GM18951 (cell line): Measurements from ENCODE around the gene FBXW12.

Experiments used
- POLR2A ChIP-seq: IDR thresholded peaks from 4 replicates; pipeline ENCODE4 v1.6.1; 2011; ENCODE audit warnings: mild to moderate bottlenecking; ENCODE audit not compliant: insufficient read length, insufficient read depth; ENCODE audit errors: extremely low read depth
- in situ Hi-C: fragments of 300-500 bp; cut with MboI; formaldehyde crosslinking; loops from one replicate; pipeline ENCODE4 v1.12.0; 2022; ENCODE audit warnings: low sequenced_read_pairs, mixed read lengths, inconsistent platforms; ENCODE audit not compliant: unreplicated experiment

FBXW12 gene

DNA sequence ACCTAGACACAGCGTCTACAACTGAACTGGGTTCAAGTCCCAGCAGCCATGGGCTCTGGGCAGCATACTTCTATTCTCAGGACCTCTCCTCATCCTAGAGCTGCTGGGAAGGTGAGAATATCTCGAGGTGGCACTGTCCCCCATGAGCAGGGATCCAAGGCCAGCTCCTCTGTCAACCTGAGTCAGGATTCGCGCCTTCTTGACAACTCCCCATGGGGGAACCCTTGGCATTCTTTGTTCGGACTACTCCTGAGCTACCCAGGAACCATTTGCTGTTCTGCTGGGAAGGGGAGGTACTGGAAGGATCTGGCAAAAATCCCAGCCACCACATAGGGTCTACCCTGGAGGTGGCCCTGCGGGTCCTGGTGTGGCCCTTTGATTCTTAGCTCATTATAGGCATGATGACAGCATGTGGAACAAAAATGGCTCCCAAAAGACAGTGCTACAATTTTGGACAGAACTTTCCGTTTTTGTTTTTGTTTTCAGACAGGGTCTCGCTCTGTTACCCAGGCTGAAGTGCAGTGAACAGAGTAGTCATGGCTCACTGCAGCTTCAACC lies 35.6 kb downstream of the FBXW12 start:
- in situ Hi-C loops: no loop called here
- TF ChIP-seq POLR2A: no peak

DNA sequence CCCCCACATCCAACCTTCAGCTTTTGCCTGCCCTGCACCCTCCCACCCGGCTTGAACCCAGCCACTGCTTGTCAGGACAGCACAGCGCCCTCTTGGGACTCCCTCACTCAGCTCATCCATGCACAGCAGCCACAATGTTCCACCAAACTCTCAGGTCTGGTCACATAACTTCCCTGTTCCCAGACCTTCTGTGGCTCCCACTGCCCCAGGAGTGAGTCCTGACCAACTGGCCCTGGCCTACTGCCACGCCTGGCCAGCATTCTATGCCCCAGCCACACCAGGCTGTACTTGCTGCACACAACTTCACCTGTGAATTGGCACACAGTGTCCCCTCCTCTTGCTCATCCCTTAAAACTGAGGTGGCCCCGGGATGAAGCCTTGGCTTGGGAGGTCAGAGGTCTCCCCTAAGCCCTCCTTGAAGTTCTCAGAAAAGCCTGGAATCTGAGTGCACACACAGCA lies 36.8 kb downstream of the FBXW12 start:
- in situ Hi-C loops: no loop called here
- no peak for TF ChIP-seq POLR2A

GRCh38 chr3:48409291-48410201 lies 37.5 kb downstream of the FBXW12 start:
- in situ Hi-C loops: no loop called here
- TF ChIP-seq POLR2A: no peak

DNA sequence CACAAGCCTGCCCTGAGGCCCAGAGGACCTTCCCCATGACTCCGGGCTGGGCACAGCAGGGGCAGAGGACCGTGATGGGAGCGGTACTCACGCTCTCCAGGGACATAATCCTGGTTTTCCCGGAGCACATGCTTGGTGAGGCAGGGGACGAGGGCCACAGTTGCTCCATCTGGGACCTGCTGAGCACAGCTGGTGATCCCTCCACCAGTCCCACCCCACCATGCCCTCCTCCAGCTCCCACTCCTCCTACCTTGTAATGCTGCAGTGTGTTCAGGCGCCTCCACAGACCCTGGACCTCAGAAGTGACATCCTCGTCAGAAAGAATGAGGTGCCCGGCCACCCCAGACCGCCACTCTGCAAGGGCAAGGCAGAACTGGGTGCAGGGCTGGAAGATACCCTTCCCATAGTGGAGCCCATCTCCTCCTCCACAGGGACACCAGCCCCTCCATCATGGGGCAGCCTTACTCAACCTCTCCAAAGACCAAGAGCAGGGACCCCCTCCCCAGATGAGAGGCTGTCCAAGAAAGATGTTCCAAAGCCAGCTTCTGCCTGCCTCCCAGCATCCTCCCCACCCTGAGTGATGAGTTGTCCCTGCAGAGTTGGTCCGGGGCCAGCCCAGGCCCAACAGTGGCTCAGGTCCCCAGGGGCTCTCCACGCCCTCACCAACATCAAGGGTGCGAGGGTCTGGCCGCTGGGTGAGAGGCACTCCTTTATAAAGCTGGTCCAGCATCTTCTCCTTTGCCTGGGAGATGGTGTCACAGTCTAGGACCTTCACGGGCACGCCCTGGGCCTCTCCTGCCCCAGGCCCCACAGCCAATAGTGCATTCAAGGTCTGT lies 38.4 kb downstream of the FBXW12 start:
- in situ Hi-C loops: no loop called here
- no peak for TF ChIP-seq POLR2A

DNA sequence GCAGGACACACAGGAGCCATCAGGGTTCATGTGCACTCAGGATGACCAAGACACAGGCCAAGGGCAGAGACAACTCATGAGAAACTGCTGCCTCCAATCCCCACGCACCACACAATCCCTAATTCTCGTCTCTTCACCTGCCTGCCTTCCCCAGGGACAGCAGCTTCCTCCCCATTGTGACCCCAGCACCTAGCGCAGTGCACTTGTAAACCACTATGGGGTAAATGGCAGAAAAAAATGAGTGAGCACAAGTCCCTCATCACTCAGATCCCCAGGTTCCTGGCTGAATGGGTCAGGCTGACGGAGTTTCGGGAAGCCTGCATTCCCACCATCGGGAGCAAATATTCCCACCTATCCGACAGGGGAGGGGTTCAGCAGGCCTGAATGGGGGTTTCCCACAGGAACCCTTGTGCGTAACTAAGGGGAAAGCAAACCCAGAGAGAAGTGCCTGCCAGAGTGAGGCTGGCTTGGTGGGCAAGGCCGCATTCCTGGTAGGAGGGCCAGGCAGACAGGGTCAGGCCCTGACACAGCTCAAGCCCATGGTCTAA lies 39.1 kb downstream of the FBXW12 start:
- TF ChIP-seq POLR2A: no peak
- in situ Hi-C loops: no loop called here

GRCh38 chr3:48411606-48412374 lies 39.8 kb downstream of the FBXW12 start:
- in situ Hi-C loops: no loop called here
- TF ChIP-seq POLR2A: no peak

- in situ Hi-C loops: no loop called here
These were observed 40.5 kb downstream of the FBXW12 start for GRCh38 chr3:48412375-48413001.

GRCh38 chr3:48413086-48413485 lies 41.1 kb downstream of the FBXW12 start:
- in situ Hi-C loops: no loop called here
- no peak for TF ChIP-seq POLR2A

More at GRCh38 chr3:48412375-48413001, 40.5 kb downstream of the FBXW12 start:
- TF ChIP-seq POLR2A: no peak

- in situ Hi-C loops: no loop called here
These were observed 41.6 kb downstream of the FBXW12 start for GRCh38 chr3:48413611-48414010.

DNA sequence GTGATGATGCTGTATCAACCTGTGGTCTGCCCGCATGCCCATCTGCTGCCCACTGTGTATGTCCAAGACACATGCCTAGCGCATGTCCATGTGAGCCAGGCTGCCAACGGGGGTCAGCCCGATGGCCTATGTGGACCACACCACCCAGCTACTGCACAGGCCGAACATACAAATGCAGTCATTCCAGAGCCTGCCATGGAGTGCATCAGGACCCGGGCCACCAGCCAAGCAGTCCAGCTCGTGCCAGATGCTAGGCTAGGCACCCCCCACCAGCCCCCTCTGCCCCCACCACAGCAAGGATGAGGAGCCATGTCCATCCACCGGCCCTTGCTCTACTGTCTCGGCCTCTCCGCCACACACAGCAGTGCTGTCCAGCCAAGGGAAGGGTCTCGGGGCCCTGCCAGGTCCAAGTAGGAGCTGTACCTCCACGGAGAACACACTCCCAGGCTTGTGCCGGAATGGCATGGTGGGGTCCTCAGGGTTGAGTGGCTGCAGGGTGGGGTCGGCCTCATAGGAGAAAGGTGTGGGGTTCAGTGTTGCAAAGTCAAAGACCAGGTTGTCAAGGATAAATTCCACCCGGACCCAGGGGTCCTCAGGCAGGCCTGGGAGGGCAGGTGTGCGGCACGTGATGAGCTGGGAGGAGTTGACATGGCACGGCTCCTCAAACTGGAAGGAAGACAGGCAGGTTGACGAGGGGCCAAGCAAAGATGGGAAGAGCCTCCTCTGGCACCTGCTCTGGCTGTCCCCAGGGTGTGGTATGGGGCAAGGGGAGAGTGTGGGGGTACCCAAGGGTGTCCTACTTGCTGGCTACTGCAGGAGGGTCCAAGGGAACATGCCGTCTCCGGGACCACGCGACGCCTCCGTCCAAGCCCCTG lies 42.6 kb downstream of the FBXW12 start:
- in situ Hi-C loops: no loop called here
- no peak for TF ChIP-seq POLR2A

More at GRCh38 chr3:48413611-48414010, 41.6 kb downstream of the FBXW12 start:
- no peak for TF ChIP-seq POLR2A
